WERI-Rb-1 (cell line): ENCODE data around the gene DAO.

Experiments used
- DNase-seq: peaks from one replicate; pipeline ENCODE4 v3.0.0-alpha.2; 2020
- H3K27ac ChIP-seq: fragments of 250-450 bp; sonication (Bioruptor Pico); 2 replicates; pipeline ENCODE4 v1.5.1; 2020; ENCODE audit warnings: mild to moderate bottlenecking, moderate library complexity
- H3K27me3 ChIP-seq: fragments of 250-450 bp; sonication (Bioruptor Pico); 2 replicates; pipeline ENCODE4 v1.5.1; 2021; ENCODE audit warnings: mild to moderate bottlenecking, low read depth, moderate library complexity; ENCODE audit not compliant: insufficient read depth, severe bottlenecking
- H3K36me3 ChIP-seq: fragments of 250-450 bp; sonication (Bioruptor Pico); 2 replicates; pipeline ENCODE4 v1.5.1; 2020; ENCODE audit warnings: mild to moderate bottlenecking, moderate library complexity
- H3K4me3 ChIP-seq: 2 replicates; pipeline ENCODE4 v1.5.1; 2011; ENCODE audit warnings: low read depth, mild to moderate bottlenecking, control low read depth, low read length
- H3K9me3 ChIP-seq: fragments of 250-450 bp; sonication (Bioruptor Pico); 2 replicates; pipeline ENCODE4 v1.5.1; 2021; ENCODE audit warnings: mild to moderate bottlenecking, moderate library complexity; ENCODE audit not compliant: severe bottlenecking
- CTCF ChIP-seq: IDR thresholded peaks from 2 replicates; pipeline ENCODE4 v1.5.1; 2011; ENCODE audit warnings: low read depth, mild to moderate bottlenecking, control low read depth, inconsistent platforms, low read length

Gene DAO

GRCh38 chr12:108845696-108846095 lies 34.2 kb upstream of the DAO start:
- DNase-seq, result no peak
- peaks cover 70% of the 10 kb centered on the region for H3K36me3 ChIP-seq
- H3K27ac ChIP-seq, result no peak overlapping the region

GRCh38 chr12:108846290-108846701 lies 33.6 kb upstream of the DAO start:
- TF ChIP-seq CTCF, result no peak
- Histone ChIP-seq H3K36me3 (peaks cover 71% of the 10 kb centered on the region), H3K27ac (no peak overlapping the region; the same call in 1 of the 2 replicates), H3K4me3 (no peak overlapping the region), H3K9me3 (no peaks in the 10 kb centered on the region), H3K27me3 (no peaks in the 10 kb centered on the region)
- DNase-seq, result no peak

More at GRCh38 chr12:108845696-108846095, 34.2 kb upstream of the DAO start:
- no peaks in the 10 kb centered on the region for H3K27me3 ChIP-seq
- H3K9me3 ChIP-seq, result no peaks in the 10 kb centered on the region
- no peak for TF ChIP-seq CTCF
- no peak overlapping the region for H3K4me3 ChIP-seq

- no peak for TF ChIP-seq CTCF
- no peak overlapping the region for H3K27ac ChIP-seq
Observed at GRCh38 chr12:108847705-108848104, 32.2 kb upstream of the DAO start.

GRCh38 chr12:108849660-108850059 lies 30.2 kb upstream of the DAO start:
- Histone ChIP-seq H3K27me3 (no peaks in the 10 kb centered on the region), H3K9me3 (no peaks in the 10 kb centered on the region), H3K4me3 (no peak overlapping the region), H3K27ac (no peak overlapping the region), H3K36me3 (peaks cover 69% of the 10 kb centered on the region)
- no peak for TF ChIP-seq CTCF
- DNase-seq, result no peak

More at GRCh38 chr12:108847705-108848104, 32.2 kb upstream of the DAO start:
- Histone ChIP-seq H3K36me3 (peaks cover 72% of the 10 kb centered on the region), H3K9me3 (no peaks in the 10 kb centered on the region), H3K27me3 (no peaks in the 10 kb centered on the region), H3K4me3 (no peak overlapping the region)
- DNase-seq, result no peak

- TF ChIP-seq CTCF, result peak; percentile 29; the same call in 1 of the 2 replicates
- Histone ChIP-seq H3K4me3 (no peak overlapping the region), H3K9me3 (peaks cover 3% of the 10 kb centered on the region), H3K27ac (peak overlapping the region; percentile 28), H3K27me3 (no peaks in the 10 kb centered on the region), H3K36me3 (peaks cover 66% of the 10 kb centered on the region)
- peak; percentile 76 for DNase-seq
Observed at GRCh38 chr12:108850854-108851573, 28.9 kb upstream of the DAO start.
